Natural killer cell treated with Interleukin-12 subunit alpha and Interleukin-12 subunit beta and Interleukin-15 and Interleukin-18, amount 100 ng/mL, for 72 hours (primary cell): ENCODE data around the gene IP6K1. TPM values are rescaled to one million over a fixed set of nuclear protein-coding genes. Genes with fewer than 3 reads are reported as not detected.
"Not testable (repeated sequence)": the region's sequence is repeated elsewhere in the genome, so short reads cannot be mapped to it uniquely, and the experiment has no call there.

Experiments
- ATAC-seq, 2 donors: fragments of 150-1000 bp; cut with Tn5 transposase in 1 of 2; sonication (Bioruptor Pico), chemical (Tn5 transposase) in 1 of 2; 2 replicates each; pipeline ENCODE4 v1.10.0; 2021
- DNase-seq: peaks from one replicate; pipeline ENCODE4 v3.0.0; 2022; ENCODE audit warnings: low spot score
- H3K27ac Mint-ChIP-seq, 2 donors: 1 replicate in 1 of 2; 2 replicates in 1 of 2; pipeline ENCODE4 v1.8.0; 2022; ENCODE audit warnings: mixed read lengths in 2 of 2, mild to moderate bottlenecking in 1 of 2, moderate library complexity in 1 of 2
- H3K27me3 Mint-ChIP-seq, 2 donors: 1 replicate in 1 of 2; 2 replicates in 1 of 2; pipeline ENCODE4 v1.8.0; 2022; ENCODE audit warnings: mixed read lengths in 2 of 2
- H3K36me3 Mint-ChIP-seq: one replicate; pipeline ENCODE4 v1.8.0; 2022; ENCODE audit warnings: mixed read lengths
- H3K4me1 Mint-ChIP-seq, 2 donors: 1 replicate in 1 of 2; 2 replicates in 1 of 2; pipeline ENCODE4 v1.8.0; 2022; ENCODE audit warnings: low read depth in 2 of 2, mixed read lengths in 2 of 2, mild to moderate bottlenecking in 1 of 2
- H3K4me3 Mint-ChIP-seq: one replicate; pipeline ENCODE4 v1.8.0; 2022; ENCODE audit warnings: mixed read lengths
- H3K9me3 Mint-ChIP-seq: 2 replicates; pipeline ENCODE4 v1.8.0; 2022; ENCODE audit warnings: mixed read lengths
- total RNA-seq, 2 donors: library from RNA; stranded (reverse); gene quantifications; one replicate each; pipeline ENCODE4 v1.2.3, GENCODE V29; 2022

The IP6K1 gene
- total RNA-seq, 2 donors from 2014 or later, result 53.4 to 56.7 TPM

- Mint-ChIP-seq H3K27me3 (no peaks in the 10 kb centered on the region), H3K27ac (no peak overlapping the region), H3K4me3 (no peak overlapping the region), H3K4me1 (peaks cover 0 to 7% of the 10 kb centered on the region in 2 donors), H3K36me3 (no peaks in the 10 kb centered on the region), H3K9me3 (no peaks in the 10 kb centered on the region)
- DNase-seq, result no peak
- no peak for ATAC-seq
These were observed 86.3 kb downstream of the IP6K1 start for GRCh38 chr3:49700014-49700413.

GRCh38 chr3:49699281-49699979 lies 86.9 kb downstream of the IP6K1 start:
- H3K27me3 Mint-ChIP-seq, result no peaks in the 10 kb centered on the region
- H3K27ac Mint-ChIP-seq, result no peak overlapping the region
- H3K36me3 Mint-ChIP-seq, result no peaks in the 10 kb centered on the region
- ATAC-seq, result no peak
- H3K9me3 Mint-ChIP-seq, result no peaks in the 10 kb centered on the region
- no peak for DNase-seq
- H3K4me1 Mint-ChIP-seq, result peaks cover 0 to 7% of the 10 kb centered on the region in 2 donors
- no peak overlapping the region for H3K4me3 Mint-ChIP-seq

- H3K36me3 Mint-ChIP-seq, H3K4me3 Mint-ChIP-seq, H3K27me3 Mint-ChIP-seq, DNase-seq, H3K9me3 Mint-ChIP-seq, ATAC-seq, H3K27ac Mint-ChIP-seq: not testable (repeated sequence)
- H3K4me1 Mint-ChIP-seq, result peaks cover 6 to 13% of the 10 kb centered on the region in 2 donors
These were observed 90.9 kb downstream of the IP6K1 start for GRCh38 chr3:49695350-49696015.

- H3K36me3 Mint-ChIP-seq, H3K27ac Mint-ChIP-seq, H3K27me3 Mint-ChIP-seq, DNase-seq, H3K9me3 Mint-ChIP-seq, ATAC-seq, H3K4me3 Mint-ChIP-seq: not testable (repeated sequence)
- peaks cover 15 to 21% of the 10 kb centered on the region in 2 donors for H3K4me1 Mint-ChIP-seq
These were observed 91.8 kb downstream of the IP6K1 start for GRCh38 chr3:49694409-49695070.

- not testable (repeated sequence) for H3K27ac Mint-ChIP-seq, H3K4me3 Mint-ChIP-seq, ATAC-seq, H3K27me3 Mint-ChIP-seq, H3K36me3 Mint-ChIP-seq, DNase-seq, H3K9me3 Mint-ChIP-seq
- H3K4me1 Mint-ChIP-seq, result peaks cover 24 to 32% of the 10 kb centered on the region in 2 donors
These were observed 94.9 kb downstream of the IP6K1 start for GRCh38 chr3:49691481-49691880.

GRCh38 chr3:49690856-49691255 lies 95.5 kb downstream of the IP6K1 start:
- ATAC-seq, H3K9me3 Mint-ChIP-seq, DNase-seq, H3K36me3 Mint-ChIP-seq, H3K27me3 Mint-ChIP-seq: not testable (repeated sequence)
- Mint-ChIP-seq H3K4me1 (peaks cover 24 to 32% of the 10 kb centered on the region in 2 donors), H3K27ac (peak overlapping the region in 1 of 2 donors; percentile 98), H3K4me3 (peak overlapping the region; percentile 96)

GRCh38 chr3:49689908-49690624 lies 96.3 kb downstream of the IP6K1 start:
- Mint-ChIP-seq H3K27ac (peak overlapping the region; percentile 92 to 98), H3K4me3 (peak overlapping the region; percentile 96), H3K4me1 (peaks cover 24 to 32% of the 10 kb centered on the region in 2 donors)
- H3K27me3 Mint-ChIP-seq, ATAC-seq, H3K9me3 Mint-ChIP-seq, DNase-seq, H3K36me3 Mint-ChIP-seq: not testable (repeated sequence)

GRCh38 chr3:49689046-49689907 lies 97.1 kb downstream of the IP6K1 start, which contains the start of the genes MST1 and RNF123:
Gene MST1 (minus strand): TSS chr3:49689474. CDS start chr3:49688691, 783 bp downstream.
Gene RNF123 (plus strand): TSS chr3:49689557. CDS start chr3:49691166, 1,609 bp downstream.
- no peaks in the 10 kb centered on the region for H3K36me3 Mint-ChIP-seq
- H3K27ac Mint-ChIP-seq, result peak within 1 kb of the TSS; percentile 92 to 98
- DNase-seq (peak; percentile 93), ATAC-seq (peak; percentile 86 to 90)
- peak within 1 kb of the TSS; percentile 96 for H3K4me3 Mint-ChIP-seq
- peaks cover 24 to 32% of the 10 kb centered on the region in 2 donors for H3K4me1 Mint-ChIP-seq
- no peaks in the 10 kb centered on the region for H3K27me3 Mint-ChIP-seq
- H3K9me3 Mint-ChIP-seq, result no peaks in the 10 kb centered on the region

- H3K4me1 Mint-ChIP-seq, result peaks cover 24 to 32% of the 10 kb centered on the region in 2 donors
- peak overlapping the region; percentile 96 for H3K4me3 Mint-ChIP-seq
- H3K27ac Mint-ChIP-seq, result peak overlapping the region; percentile 92 to 98
- H3K9me3 Mint-ChIP-seq, DNase-seq, H3K36me3 Mint-ChIP-seq, H3K27me3 Mint-ChIP-seq: not testable (repeated sequence)
- ATAC-seq, result peak in 1 of 2 donors; percentile 1
These were observed 97.8 kb downstream of the IP6K1 start for GRCh38 chr3:49688338-49689045.

- H3K9me3 Mint-ChIP-seq, DNase-seq, H3K27me3 Mint-ChIP-seq, ATAC-seq, H3K27ac Mint-ChIP-seq, H3K36me3 Mint-ChIP-seq, H3K4me3 Mint-ChIP-seq: not testable (repeated sequence)
- peaks cover 21 to 28% of the 10 kb centered on the region in 2 donors for H3K4me1 Mint-ChIP-seq
These were observed 98.9 kb downstream of the IP6K1 start for GRCh38 chr3:49687424-49687795.

GRCh38 chr3:49686769-49687423 lies 99.4 kb downstream of the IP6K1 start:
- DNase-seq, H3K27ac Mint-ChIP-seq, H3K36me3 Mint-ChIP-seq, H3K9me3 Mint-ChIP-seq, H3K27me3 Mint-ChIP-seq, H3K4me3 Mint-ChIP-seq: not testable (repeated sequence)
- peak; percentile 43 to 69 for ATAC-seq
- peaks cover 20 to 27% of the 10 kb centered on the region in 2 donors for H3K4me1 Mint-ChIP-seq

GRCh38 chr3:49686346-49686745 lies 100.0 kb downstream of the IP6K1 start:
- peaks cover 20 to 27% of the 10 kb centered on the region in 2 donors for H3K4me1 Mint-ChIP-seq
- H3K27ac Mint-ChIP-seq, H3K4me3 Mint-ChIP-seq, H3K9me3 Mint-ChIP-seq, DNase-seq, H3K27me3 Mint-ChIP-seq, H3K36me3 Mint-ChIP-seq: not testable (repeated sequence)
- ATAC-seq, result peak in 1 of 2 donors; percentile 1
